ENCODE measurements around the gene TTC39B.

The TTC39B gene

DNA sequence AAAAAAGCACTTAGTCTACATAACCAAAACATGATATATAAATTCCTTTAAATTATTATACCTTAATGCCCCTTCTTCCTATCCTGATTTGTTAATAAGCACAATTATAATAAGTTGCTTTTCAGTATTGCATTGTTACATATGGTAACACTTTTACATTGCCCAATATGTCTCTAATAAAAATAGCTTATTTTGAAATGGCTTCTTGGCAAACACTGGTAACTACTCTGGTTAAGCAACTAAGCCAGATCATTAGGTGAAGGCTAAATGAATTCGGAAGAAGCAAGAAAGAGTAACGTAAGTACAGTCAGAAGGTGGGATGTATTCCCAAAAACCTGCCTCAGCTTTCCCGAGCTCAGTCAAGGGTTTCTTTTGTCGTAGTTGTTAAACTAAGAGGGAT, 85.3 kb downstream of the TTC39B start:
- no peak for DNase-seq

DNA sequence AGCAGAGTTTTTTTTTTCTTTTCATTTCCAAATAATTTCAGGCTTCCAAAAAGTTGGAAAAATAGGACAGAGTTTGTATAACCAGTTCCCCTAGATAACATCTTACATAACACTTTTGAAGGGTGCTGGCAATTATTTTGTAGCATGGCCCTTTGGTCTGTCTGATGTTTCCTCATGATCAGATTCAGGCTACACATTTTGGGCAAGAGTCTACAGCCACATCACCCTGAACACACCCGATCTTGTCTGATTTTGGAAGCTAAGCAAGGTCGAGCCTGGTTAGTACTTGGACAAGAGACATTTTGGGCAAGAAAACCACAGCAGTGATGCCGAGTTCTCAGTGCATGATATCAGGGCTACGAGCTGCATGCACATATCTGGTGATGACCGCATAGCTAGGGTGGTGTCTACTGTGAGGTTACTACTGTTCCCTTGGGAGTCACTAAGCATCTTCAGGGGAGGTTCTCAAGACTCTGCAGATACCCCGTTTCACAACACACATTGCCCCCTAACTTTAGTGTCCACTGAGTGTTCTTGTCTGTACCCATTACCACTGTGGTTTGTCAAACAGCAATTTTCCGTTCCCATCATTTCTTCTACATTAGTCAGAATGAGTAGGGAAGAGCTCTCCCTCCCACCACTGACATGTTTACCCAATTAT, 86.2 kb downstream of the TTC39B start:
- no peak for DNase-seq

- DNase-seq, result no peak
These were observed 87.5 kb downstream of the TTC39B start for GRCh38 chr9:15219546-15219945.

GRCh38 chr9:15218994-15219393, 88.0 kb downstream of the TTC39B start:
- DNase-seq, result no peak

DNA sequence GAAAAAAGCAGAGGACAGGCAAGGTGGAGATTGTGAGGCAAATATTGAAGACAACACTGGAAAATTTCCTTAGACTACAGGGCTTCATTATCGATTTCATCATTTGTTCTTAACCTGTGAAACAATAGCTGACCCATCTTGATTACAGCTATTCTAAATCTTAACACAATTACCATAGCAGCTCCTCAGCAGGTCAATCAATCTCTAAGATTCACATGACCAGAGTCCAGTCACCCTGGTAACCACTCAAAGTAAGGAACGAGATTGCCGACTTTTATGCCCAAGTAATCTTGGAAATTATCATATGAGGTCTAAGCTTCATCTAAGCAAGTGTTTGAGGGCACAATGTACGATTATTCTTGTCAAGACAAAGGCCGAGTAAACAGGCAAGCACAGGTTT, 93.8 kb downstream of the TTC39B start:
- no peak for DNase-seq

DNA sequence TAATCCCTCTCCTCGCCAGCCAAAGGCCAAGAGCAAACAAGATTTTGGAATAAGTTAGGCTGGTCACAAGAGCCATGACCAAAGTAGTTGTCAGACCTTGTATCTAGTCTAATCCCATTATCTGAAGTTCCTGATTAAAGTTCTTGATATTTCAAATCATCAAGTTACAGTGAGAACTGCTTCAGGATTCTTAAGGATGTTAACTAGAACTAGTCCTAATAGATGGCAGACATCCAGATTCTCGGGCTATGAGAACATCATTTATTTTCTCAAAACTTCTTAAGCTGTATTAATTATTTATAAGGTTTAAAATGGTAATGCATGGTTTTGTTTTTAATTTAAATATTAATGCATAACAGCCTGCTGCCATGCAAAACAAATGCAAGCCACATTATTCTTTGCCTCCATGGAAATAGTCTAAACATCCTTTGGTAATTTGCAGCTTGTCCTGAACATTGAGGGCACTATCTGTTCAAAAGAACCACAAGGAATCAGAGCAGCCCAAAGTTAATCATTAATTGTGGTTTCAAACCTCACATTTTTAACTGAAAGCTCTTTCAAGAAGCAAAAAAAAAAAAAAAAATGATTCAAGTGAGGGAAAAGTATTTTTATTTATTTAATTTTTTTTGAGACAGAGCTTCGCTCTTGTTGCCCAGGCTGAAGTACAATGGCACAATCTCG, 95.1 kb downstream of the TTC39B start:
- DNase-seq, result no peak

DNA sequence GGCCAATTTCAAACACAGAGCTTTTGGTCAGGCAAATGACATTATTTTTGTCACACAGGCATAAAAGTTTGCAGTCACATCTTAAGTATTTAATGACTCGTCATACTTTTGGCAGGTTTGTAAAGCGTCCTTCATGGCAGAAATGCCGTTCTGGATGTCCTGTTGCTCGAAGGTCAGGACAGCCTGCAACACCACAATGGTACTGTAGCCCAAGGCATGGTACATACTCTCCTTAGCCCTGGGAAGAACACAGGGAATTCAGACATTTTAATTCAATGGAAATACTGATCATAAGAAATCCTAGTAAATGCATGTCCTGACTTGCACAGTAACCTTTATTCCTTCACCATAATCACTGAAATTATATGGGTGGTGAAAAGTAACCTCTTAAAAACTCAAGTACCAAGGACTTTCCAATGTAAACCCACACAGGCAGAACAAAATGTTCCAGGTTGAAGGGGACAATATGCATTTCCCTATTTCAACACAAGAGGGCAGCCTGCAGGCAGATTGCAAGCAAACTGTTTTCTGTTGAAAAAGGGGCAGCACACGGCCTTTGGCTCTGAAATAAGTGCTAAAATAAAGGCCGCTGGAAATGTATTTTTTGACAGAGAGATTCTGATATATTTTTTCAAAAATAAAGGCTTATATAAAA, 95.7 kb downstream of the TTC39B start:
- no peak for DNase-seq

- no peak for DNase-seq
These were observed 99.9 kb downstream of the TTC39B start for GRCh38 chr9:15206903-15207696.

DNA sequence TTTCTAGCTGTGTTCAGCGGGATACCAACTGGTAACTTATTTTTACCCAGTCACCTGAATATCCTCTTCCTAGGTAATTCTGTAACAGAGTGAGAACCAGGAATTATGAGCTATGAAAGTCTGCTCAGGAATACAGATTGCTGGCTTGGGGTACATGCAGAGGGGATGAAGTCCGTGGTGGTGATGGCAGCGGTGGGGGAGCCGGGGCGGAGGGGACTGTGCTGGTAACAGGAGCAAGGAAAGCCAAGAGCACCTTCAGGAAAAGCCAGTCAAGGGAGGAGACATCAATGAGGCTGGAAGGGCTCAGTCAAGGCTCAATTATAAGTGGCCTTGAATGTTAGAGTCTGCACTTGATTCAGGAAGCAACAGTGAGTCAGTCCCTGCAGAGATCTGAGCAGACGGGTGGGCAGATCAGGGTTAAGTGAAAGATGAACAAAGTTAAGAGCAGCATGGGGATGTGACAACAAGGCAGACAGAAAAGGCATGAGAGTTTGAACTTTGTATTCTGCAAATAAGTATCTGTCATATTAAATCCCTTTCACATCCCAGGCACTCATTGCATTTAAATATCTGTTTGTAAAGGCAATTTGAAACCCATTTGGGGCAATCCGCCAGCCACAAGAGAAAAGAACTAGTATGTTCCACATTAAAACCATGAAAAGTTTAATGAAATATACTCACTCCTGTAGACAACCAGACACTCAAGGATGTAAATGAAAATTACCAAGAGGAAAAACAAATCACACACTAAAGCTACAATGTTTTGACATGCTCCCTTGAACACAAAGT, 101.2 kb downstream of the TTC39B start:
- DNase-seq, result no peak

DNA sequence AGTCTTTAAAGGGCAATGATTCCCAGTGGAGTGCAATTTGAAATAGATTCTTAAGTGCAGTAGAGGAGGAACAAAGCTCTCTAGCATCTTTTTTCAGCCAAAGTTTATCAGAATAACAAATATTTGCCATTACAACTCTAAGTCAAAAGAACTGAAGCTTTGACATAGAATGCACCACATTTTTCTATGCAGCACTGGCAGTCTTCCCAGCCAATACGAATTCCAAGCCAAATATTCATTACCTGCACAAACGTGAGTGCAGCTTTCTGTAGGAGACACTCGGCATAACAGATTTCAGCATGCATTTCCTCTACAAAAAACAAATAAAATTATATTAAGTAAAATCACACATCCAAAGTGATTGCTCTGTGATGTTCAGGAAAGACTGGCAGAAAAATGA, 103.4 kb downstream of the TTC39B start:
- DNase-seq, result no peak

DNA sequence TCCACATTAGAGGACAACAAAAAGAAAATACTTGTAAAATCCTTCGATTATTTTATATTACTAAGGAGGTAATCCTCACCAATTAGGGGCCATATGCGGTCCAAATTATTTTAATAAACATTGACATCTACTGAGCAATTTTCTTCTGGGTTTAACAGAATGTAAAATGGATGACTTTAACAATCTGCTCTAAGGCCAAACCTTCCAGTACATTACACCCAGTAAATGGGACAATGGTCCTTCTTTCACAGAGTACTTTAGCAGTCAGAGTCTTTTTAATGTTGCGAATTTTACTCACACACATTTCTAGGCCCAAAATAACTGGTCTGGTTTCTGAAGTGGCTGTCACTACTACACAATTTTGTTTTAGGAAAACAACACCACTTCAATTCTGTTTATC, 106.9 kb downstream of the TTC39B start:
- no peak for DNase-seq

- DNase-seq, result no peak
These were observed 114.2 kb downstream of the TTC39B start for GRCh38 chr9:15192856-15193255.

- no peak for DNase-seq
These were observed 115.6 kb downstream of the TTC39B start for GRCh38 chr9:15191378-15191777.

GRCh38 chr9:15189481-15189880, 117.5 kb downstream of the TTC39B start:
- DNase-seq, result no peak

GRCh38 chr9:15187589-15187988, 119.4 kb downstream of the TTC39B start:
- DNase-seq, result no peak

- no peak for DNase-seq
These were observed 124.3 kb downstream of the TTC39B start for GRCh38 chr9:15182730-15183129.

DNA sequence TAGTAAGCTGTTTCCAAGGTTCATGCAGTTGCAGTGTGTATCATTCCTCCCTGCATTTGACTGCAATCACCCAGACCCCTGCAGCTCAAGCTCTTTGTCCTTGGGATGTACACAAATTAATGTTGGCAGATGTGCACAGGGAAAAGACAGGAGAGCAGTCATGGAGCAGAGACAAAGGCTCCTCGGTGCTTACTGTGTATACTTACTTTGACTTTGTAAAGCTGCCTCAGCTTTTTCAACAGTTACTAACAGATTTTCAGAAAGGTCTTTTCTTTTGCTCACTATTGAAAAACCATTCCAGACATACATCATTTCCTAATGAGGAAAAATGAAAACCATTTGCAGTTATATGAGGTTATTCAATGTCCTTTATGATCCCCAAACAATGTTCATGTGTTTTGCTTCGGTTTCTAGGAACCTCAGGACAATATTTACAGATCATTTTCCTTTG, 124.9 kb downstream of the TTC39B start:
- no peak for DNase-seq

DNA sequence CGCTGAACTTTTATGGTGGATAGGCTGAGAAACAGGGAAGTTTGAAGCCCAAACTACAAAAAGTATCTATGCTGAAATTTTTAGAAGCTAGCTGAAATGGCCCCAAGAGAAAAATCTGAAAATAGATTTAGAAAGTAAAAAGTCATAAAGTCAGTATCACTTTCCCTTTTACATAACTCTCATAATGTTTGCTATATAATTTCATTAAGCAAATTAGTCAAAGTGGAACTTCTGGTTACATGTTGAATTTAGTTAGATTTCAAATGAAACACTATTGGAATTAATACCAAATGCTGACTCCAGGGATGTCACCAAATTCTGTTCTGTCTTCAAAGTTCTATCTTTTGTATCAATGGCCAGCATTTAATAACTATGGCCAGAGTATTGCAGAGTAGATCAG, 126.9 kb downstream of the TTC39B start:
- DNase-seq, result no peak

DNA sequence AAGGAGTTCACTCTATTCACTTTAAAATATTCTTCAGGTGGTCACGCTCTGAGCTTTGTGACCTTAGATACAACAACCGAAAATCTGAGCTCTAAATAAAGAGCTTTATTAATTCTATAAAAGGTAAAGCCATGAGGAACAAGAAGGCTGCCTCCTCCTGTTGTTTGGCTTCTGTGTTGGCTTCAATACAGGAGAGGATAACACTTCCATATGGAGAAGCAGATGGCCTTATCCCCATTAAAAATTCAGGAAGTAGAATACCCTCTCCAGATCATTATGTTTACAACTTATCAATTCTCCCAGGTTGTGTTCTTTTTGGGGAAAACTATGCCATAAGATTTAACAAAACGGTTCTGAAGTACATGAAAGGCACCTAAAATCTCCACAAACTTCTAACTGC, 128.4 kb downstream of the TTC39B start:
- no peak for DNase-seq

GRCh38 chr9:15176836-15177235, 130.2 kb downstream of the TTC39B start:
- no peak for DNase-seq

DNA sequence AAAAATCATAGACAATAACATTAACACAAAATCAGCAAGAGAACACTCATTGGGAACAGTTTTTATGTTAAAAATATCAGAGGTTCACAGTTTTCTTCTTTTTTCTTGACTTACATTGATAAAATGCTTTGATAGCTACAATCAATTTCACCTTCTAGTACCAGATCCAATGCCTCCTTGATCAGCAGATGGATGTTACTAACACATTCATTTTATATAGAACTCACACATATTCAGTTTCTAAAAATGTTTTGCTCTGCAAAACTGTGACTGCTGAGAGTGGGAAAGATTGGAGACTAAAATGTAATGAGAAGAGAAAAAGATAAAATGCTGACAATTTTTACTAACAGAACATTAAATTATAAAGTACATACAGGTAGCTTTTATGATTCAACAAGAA, 143.1 kb downstream of the TTC39B start:
- no peak for DNase-seq

GRCh38 chr9:15161753-15162152, 145.3 kb downstream of the TTC39B start:
- DNase-seq, result no peak

- DNase-seq, result no peak
These were observed 146.3 kb downstream of the TTC39B start for GRCh38 chr9:15160673-15161072.
